ENCODE results near the gene TGFBR3L. TPM values are rescaled to one million over a fixed set of nuclear protein-coding genes. Genes with fewer than 3 reads are reported as not detected.

Gene TGFBR3L
- polyA plus RNA-seq, 3 donors, result not detected

DNA sequence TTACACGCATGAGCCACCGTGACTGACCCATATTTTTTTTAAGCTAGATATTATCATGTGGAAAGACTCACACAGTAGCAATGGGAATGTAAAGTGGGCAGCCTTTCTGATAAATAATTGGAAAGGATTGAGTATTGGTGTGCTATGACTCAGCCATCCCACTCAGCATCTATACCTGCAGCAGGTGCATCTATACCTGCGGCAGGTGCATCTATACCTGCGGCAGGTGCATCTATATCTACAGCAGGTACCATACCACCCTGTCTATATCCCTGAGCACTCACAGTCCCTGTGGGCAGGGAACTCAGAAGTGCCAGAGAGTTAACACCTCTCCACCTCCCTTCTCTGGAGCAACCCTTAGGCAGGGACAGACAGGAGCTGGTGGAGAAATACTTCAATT is 31.5 kb upstream of the TGFBR3L start:
- H3K36me3 ChIP-seq (replicated peaks in 1 of 2; ENCODE audit: control insufficient read depth in 1 of 2, insufficient read depth in 2 of 2, low read length in 2 of 2), result no peaks in the 10 kb centered on the region
- H4K20me1 ChIP-seq (ENCODE audit: insufficient read depth, low read length), result no peaks in the 10 kb centered on the region
- H3K4me3 ChIP-seq (replicated peaks in 1 of 3; ENCODE audit: low read depth in 2 of 3, low read length in 3 of 3), result no peak overlapping the region
- H3K27me3 Mint-ChIP-seq (ENCODE audit: low read depth in 3 of 3), result peaks cover 17 to 30% (median 26%) of the 10 kb centered on the region in 3 donors
- H3K4me2 ChIP-seq (replicated peaks; ENCODE audit: extremely low read depth, low read length, poor library complexity, severe bottlenecking), result no peak overlapping the region
- H3K27ac Mint-ChIP-seq, result no peak overlapping the region
- H3K9me3 ChIP-seq (replicated peaks in 1 of 2; ENCODE audit: control insufficient read depth in 1 of 2, insufficient read depth in 1 of 2, low read length in 2 of 2), result peaks cover 0 to 3% of the 10 kb centered on the region in 2 donors
- H3K4me1 Mint-ChIP-seq, result peaks cover 4% of the 10 kb centered on the region
- TF ChIP-seq, protein P1, sequence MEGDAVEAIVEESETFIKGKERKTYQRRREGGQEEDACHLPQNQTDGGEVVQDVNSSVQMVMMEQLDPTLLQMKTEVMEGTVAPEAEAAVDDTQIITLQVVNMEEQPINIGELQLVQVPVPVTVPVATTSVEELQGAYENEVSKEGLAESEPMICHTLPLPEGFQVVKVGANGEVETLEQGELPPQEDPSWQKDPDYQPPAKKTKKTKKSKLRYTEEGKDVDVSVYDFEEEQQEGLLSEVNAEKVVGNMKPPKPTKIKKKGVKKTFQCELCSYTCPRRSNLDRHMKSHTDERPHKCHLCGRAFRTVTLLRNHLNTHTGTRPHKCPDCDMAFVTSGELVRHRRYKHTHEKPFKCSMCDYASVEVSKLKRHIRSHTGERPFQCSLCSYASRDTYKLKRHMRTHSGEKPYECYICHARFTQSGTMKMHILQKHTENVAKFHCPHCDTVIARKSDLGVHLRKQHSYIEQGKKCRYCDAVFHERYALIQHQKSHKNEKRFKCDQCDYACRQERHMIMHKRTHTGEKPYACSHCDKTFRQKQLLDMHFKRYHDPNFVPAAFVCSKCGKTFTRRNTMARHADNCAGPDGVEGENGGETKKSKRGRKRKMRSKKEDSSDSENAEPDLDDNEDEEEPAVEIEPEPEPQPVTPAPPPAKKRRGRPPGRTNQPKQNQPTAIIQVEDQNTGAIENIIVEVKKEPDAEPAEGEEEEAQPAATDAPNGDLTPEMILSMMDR (IDR thresholded peaks at IDR 0.05), result no peak
- intact Hi-C loops (cut with micrococcal nuclease), result no loop called here
- H2AFZ ChIP-seq (ENCODE audit: insufficient read depth, low read depth, low read length, poor library complexity, severe bottlenecking), result no peak overlapping the region
- DNase-seq, result no peak
- H3K27ac ChIP-seq (ENCODE audit: low read depth in 1 of 2, low read length in 2 of 2), result no peak overlapping the region
- H3K79me2 ChIP-seq (ENCODE audit: insufficient read depth, low read length), result no peaks in the 10 kb centered on the region
- no peak overlapping the region for H3K4me3 Mint-ChIP-seq
- WGBS (ENCODE audit: insufficient coverage), result 100% methylated on average over 2 of the region's 4 CpGs
- H3K36me3 Mint-ChIP-seq, result no peaks in the 10 kb centered on the region
- peaks cover 0 to 1% of the 10 kb centered on the region in 2 donors for H3K4me1 ChIP-seq (ENCODE audit: control insufficient read depth in 1 of 2, insufficient read depth in 2 of 2, low read length in 2 of 2)
- peaks cover 1 to 10% of the 10 kb centered on the region in 2 donors for H3K27me3 ChIP-seq (ENCODE audit: control insufficient read depth in 2 of 2, insufficient read depth in 2 of 2, low read length in 2 of 2)
- H3K9ac ChIP-seq (ENCODE audit: insufficient read depth, low read length, poor library complexity, severe bottlenecking), result no peak overlapping the region
- peaks cover 2 to 11% (median 6%) of the 10 kb centered on the region in 7 donors for H3K9me3 Mint-ChIP-seq

DNA sequence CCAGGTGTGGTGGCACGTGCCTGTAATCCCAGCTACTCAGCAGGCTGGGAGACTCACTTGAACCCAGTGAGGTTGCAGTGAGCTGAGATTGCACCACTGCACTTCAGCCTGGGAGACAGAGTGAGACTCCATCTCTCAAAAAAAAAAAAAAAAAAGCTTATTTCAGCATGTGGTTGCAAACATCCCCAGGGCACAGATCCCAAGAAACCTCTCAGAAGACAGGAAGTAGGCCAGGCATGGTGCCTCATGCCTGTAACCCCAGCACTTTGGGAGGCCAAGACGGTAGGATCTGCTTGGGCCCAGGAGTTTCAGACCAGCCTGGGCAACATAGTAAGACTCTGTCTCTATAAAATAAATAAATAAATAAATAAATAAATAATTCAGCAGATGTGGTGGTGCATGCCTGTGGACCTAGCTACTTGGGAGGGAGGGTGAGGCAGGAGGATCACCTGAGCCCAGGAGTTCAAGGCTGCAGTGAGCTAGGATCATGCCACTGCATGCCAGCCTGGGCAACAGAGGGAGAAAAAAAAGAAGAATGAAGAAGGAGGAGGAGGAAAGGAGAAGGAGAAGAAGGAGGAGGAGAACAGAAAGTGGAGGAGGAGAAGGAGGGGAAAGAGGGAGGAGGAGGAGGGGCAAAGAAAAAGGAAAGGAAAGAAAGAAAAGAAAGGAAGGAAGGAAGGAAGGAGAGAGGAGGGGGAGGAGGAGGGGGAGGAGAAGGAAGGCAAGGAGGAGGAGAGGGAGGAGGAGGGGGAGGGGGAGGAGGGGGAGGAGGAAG is 30.6 kb upstream of the TGFBR3L start:
- Histone ChIP-seq H3K36me3 (replicated peaks in 1 of 2; ENCODE audit: control insufficient read depth in 1 of 2, insufficient read depth in 2 of 2, low read length in 2 of 2) (no peaks in the 10 kb centered on the region), H3K79me2 (ENCODE audit: insufficient read depth, low read length) (no peaks in the 10 kb centered on the region), H3K9me3 (replicated peaks in 1 of 2; ENCODE audit: control insufficient read depth in 1 of 2, insufficient read depth in 1 of 2, low read length in 2 of 2) (peaks cover 0 to 3% of the 10 kb centered on the region in 2 donors), H3K4me2 (replicated peaks; ENCODE audit: extremely low read depth, low read length, poor library complexity, severe bottlenecking) (no peak overlapping the region), H3K27ac (ENCODE audit: low read depth in 1 of 2, low read length in 2 of 2) (no peak overlapping the region), H3K9ac (ENCODE audit: insufficient read depth, low read length, poor library complexity, severe bottlenecking) (no peak overlapping the region), H4K20me1 (ENCODE audit: insufficient read depth, low read length) (no peaks in the 10 kb centered on the region), H3K4me3 (replicated peaks in 1 of 3; ENCODE audit: low read depth in 2 of 3, low read length in 3 of 3) (no peak overlapping the region), H2AFZ (ENCODE audit: insufficient read depth, low read depth, low read length, poor library complexity, severe bottlenecking) (no peak overlapping the region), H3K4me1 (ENCODE audit: control insufficient read depth in 1 of 2, insufficient read depth in 2 of 2, low read length in 2 of 2) (peaks cover 2 to 7% of the 10 kb centered on the region in 2 donors), H3K27me3 (ENCODE audit: control insufficient read depth in 2 of 2, insufficient read depth in 2 of 2, low read length in 2 of 2) (peaks cover 8 to 19% of the 10 kb centered on the region in 2 donors)
- H3K27me3 Mint-ChIP-seq (ENCODE audit: low read depth in 3 of 3), result peaks cover 22 to 36% (median 35%) of the 10 kb centered on the region in 3 donors
- no CpG with 5 or more reads among the region's 2 CpGs for WGBS (ENCODE audit: insufficient coverage)
- peaks cover 7% of the 10 kb centered on the region for H3K4me1 Mint-ChIP-seq
- peaks cover 2 to 14% (median 6%) of the 10 kb centered on the region in 7 donors for H3K9me3 Mint-ChIP-seq
- TF ChIP-seq, protein P1 (IDR thresholded peaks at IDR 0.05), result no peak
- intact Hi-C loops (cut with micrococcal nuclease), result no loop called here
- no peak overlapping the region for H3K27ac Mint-ChIP-seq
- H3K4me3 Mint-ChIP-seq, result peak overlapping the region in 1 of 2 donors; percentile 41
- DNase-seq, result no peak
- peaks cover 0 to 3% of the 10 kb centered on the region in 2 donors for H3K36me3 Mint-ChIP-seq
